BLaER1 treated with 17β-estradiol and CSF1 and Interleukin-3, amounts not matched to agents 10 nM and 100 nM (cell line): ENCODE measurements around the gene SERPINE2.

ENCODE experiments used
- H3K27ac ChIP-seq, 11 experiments: shearing (Covaris generic); formaldehyde crosslinking; 2 replicates each; pipeline ENCODE4 v1.8.1; 2022
- H3K27me3 ChIP-seq, 11 experiments: shearing (Covaris generic); formaldehyde crosslinking; 2 replicates each; pipeline ENCODE4 v1.8.1; 2022
- H3K36me3 ChIP-seq, 11 experiments: shearing (Covaris generic); formaldehyde crosslinking; 2 replicates each; pipeline ENCODE4 v1.8.1; 2022
- H3K4me1 ChIP-seq, 10 experiments: shearing (Covaris generic); formaldehyde crosslinking; 2 replicates each; pipeline ENCODE4 v1.8.1; 2022
- H3K4me2 ChIP-seq, 11 experiments: shearing (Covaris generic); formaldehyde crosslinking; 2 replicates each; pipeline ENCODE4 v1.8.1; 2022
- H3K4me3 ChIP-seq, 10 experiments: shearing (Covaris generic); formaldehyde crosslinking; 2 replicates each; pipeline ENCODE4 v1.8.1; 2022
- H3K9ac ChIP-seq, 11 experiments: shearing (Covaris generic); formaldehyde crosslinking; 2 replicates each; pipeline ENCODE4 v1.8.1; 2022
- H3K9me3 ChIP-seq, 11 experiments: shearing (Covaris generic); formaldehyde crosslinking; replicated peaks in 1 of 11; 2 replicates each; pipeline ENCODE4 v1.8.1; 2022
- H4K20me1 ChIP-seq, 11 experiments: shearing (Covaris generic); formaldehyde crosslinking; 2 replicates each; pipeline ENCODE4 v1.8.1; 2022
- Cebpa-rat ChIP-seq, 11 experiments: shearing (Covaris generic); IDR thresholded peaks; 2 replicates each; pipeline ENCODE4 v1.8.1; 2022

The SERPINE2 gene

GRCh38 chr2:223932816-223933800, 106.0 kb downstream of the SERPINE2 start:
- Histone ChIP-seq H3K4me3 (no peak overlapping the region), H3K4me1 (peaks cover 11 to 85% (median 15%) of the 10 kb centered on the region in 10 experiments; a peak in 18 of 20 replicates), H3K27ac (no peak overlapping the region), H3K27me3 (no peaks in the 10 kb centered on the region; a peak in 1 of 22 replicates), H3K9me3 (peaks cover 8 to 10% (median 9%) of the 10 kb centered on the region in 11 experiments), H3K9ac (no peak overlapping the region), H3K4me2 (no peak overlapping the region), H3K36me3 (peaks cover 0 to 19% (median 8%) of the 10 kb centered on the region in 11 experiments; a peak in 15 of 22 replicates), H4K20me1 (peaks cover 8 to 100% (median 33%) of the 10 kb centered on the region in 11 experiments; a peak in 16 of 22 replicates)
- TF ChIP-seq Cebpa-rat (IDR thresholded peaks at IDR 0.05), result no peak

GRCh38 chr2:223930103-223930976, 108.7 kb downstream of the SERPINE2 start:
- H3K36me3 ChIP-seq, result peaks cover 26 to 45% (median 35%) of the 10 kb centered on the region in 11 experiments
- no peak for TF ChIP-seq Cebpa-rat (IDR thresholded peaks at IDR 0.05)
- peak overlapping the region in 6 of 11 experiments; percentile 2 to 58 (median 22); a peak in 10 of 22 replicates for H3K4me2 ChIP-seq
- peaks cover 0 to 100% (median 15%) of the 10 kb centered on the region in 11 experiments; a peak in 13 of 22 replicates for H4K20me1 ChIP-seq
- H3K4me1 ChIP-seq, result peaks cover 11 to 64% (median 15%) of the 10 kb centered on the region in 10 experiments; a peak in 18 of 20 replicates
- peaks cover 29 to 37% (median 36%) of the 10 kb centered on the region in 11 experiments for H3K9me3 ChIP-seq
- H3K9ac ChIP-seq, result peak overlapping the region in 2 of 11 experiments; percentile 16 to 53; a peak in 3 of 22 replicates
- H3K27ac ChIP-seq, result no peak overlapping the region
- H3K4me3 ChIP-seq, result no peak overlapping the region
- H3K27me3 ChIP-seq, result no peaks in the 10 kb centered on the region; a peak in 1 of 22 replicates

GRCh38 chr2:223929571-223930102, 109.4 kb downstream of the SERPINE2 start:
- Histone ChIP-seq H3K4me1 (peaks cover 11 to 60% (median 15%) of the 10 kb centered on the region in 10 experiments; a peak in 18 of 20 replicates), H3K9ac (0 out of 22 replicates have a peak overlapping the region, but pooled peaks of 1 of the 11 experiments have one; percentile 9), H3K27ac (peak overlapping the region in 1 of 11 experiments; percentile 3; a peak in 2 of 22 replicates), H3K4me3 (no peak overlapping the region), H3K27me3 (no peaks in the 10 kb centered on the region; a peak in 1 of 22 replicates), H3K36me3 (peaks cover 28 to 47% (median 37%) of the 10 kb centered on the region in 11 experiments), H3K4me2 (peak overlapping the region in 7 of 11 experiments; percentile 2 to 58 (median 22); a peak in 8 of 22 replicates), H3K9me3 (peaks cover 29 to 44% (median 41%) of the 10 kb centered on the region in 11 experiments), H4K20me1 (peaks cover 0 to 100% (median 15%) of the 10 kb centered on the region in 11 experiments; a peak in 12 of 22 replicates)
- no peak for TF ChIP-seq Cebpa-rat (IDR thresholded peaks at IDR 0.05)

GRCh38 chr2:223928113-223929006, 110.7 kb downstream of the SERPINE2 start:
- Histone ChIP-seq H3K4me2 (no peak overlapping the region), H3K36me3 (peaks cover 28 to 54% (median 43%) of the 10 kb centered on the region in 11 experiments), H3K9me3 (peaks cover 29 to 57% (median 50%) of the 10 kb centered on the region in 11 experiments), H4K20me1 (peaks cover 0 to 98% (median 13%) of the 10 kb centered on the region in 11 experiments; a peak in 12 of 22 replicates), H3K4me3 (no peak overlapping the region), H3K9ac (no peak overlapping the region), H3K27me3 (no peaks in the 10 kb centered on the region; a peak in 1 of 22 replicates), H3K27ac (no peak overlapping the region), H3K4me1 (peaks cover 11 to 47% (median 15%) of the 10 kb centered on the region in 10 experiments; a peak in 18 of 20 replicates)
- TF ChIP-seq Cebpa-rat (IDR thresholded peaks at IDR 0.05), result no peak

GRCh38 chr2:223925106-223925505, 114.0 kb downstream of the SERPINE2 start:
- H3K27me3 ChIP-seq, result no peaks in the 10 kb centered on the region; a peak in 1 of 22 replicates
- no peak overlapping the region for H3K27ac ChIP-seq
- H3K4me3 ChIP-seq, result no peak overlapping the region
- peaks cover 5 to 38% (median 8%) of the 10 kb centered on the region in 10 experiments; a peak in 18 of 20 replicates for H3K4me1 ChIP-seq
- no peak for TF ChIP-seq Cebpa-rat (IDR thresholded peaks at IDR 0.05)
- peaks cover 29 to 77% (median 66%) of the 10 kb centered on the region in 11 experiments for H3K9me3 ChIP-seq
- peaks cover 0 to 96% (median 1%) of the 10 kb centered on the region in 11 experiments; a peak in 10 of 22 replicates for H4K20me1 ChIP-seq
- H3K4me2 ChIP-seq, result 0 out of 22 replicates have a peak overlapping the region, but pooled peaks of 1 of the 11 experiments have one; percentile 7
- peaks cover 44 to 83% (median 61%) of the 10 kb centered on the region in 11 experiments for H3K36me3 ChIP-seq
- H3K9ac ChIP-seq, result no peak overlapping the region
